Measurements from ENCODE around the gene LHX1. TPM values are rescaled to one million over a fixed set of nuclear protein-coding genes. Genes with fewer than 3 reads are reported as not detected.

LHX1 gene
- total RNA-seq, 1 donor: not detected

- no peak overlapping the region for H3K4me2 ChIP-seq (ENCODE audit: insufficient read depth, low read length)
- H3K79me2 ChIP-seq (ENCODE audit: insufficient read depth, low read length): no peaks in the 10 kb centered on the region
- no peak for TF ChIP-seq CTCF (IDR thresholded peaks at IDR 0.05; ENCODE audit: extremely low read depth, low read depth, low read length)
- H3K4me1 ChIP-seq (ENCODE audit: insufficient read depth, low read length): no peaks in the 10 kb centered on the region
- no peaks in the 10 kb centered on the region for H3K9me3 ChIP-seq (ENCODE audit: low read depth, low read length)
- no peak overlapping the region for H2AFZ ChIP-seq (ENCODE audit: low read length)
- H3K4me3 ChIP-seq (ENCODE audit: insufficient read depth, low read length): no peak overlapping the region
- peak; percentile 89 for DNase-seq (ENCODE audit: insufficient read length, low spot score, missing footprints)
- H3K36me3 ChIP-seq (ENCODE audit: insufficient read depth, low read length): no peaks in the 10 kb centered on the region
- H3K27me3 ChIP-seq (ENCODE audit: insufficient read depth, low read length): peaks cover 99% of the 10 kb centered on the region
- no peaks in the 10 kb centered on the region for H4K20me1 ChIP-seq (ENCODE audit: insufficient read depth, low read length)
- H3K27ac ChIP-seq (ENCODE audit: low read depth, low read length): no peak overlapping the region
Measured at GRCh38 chr17:36941265-36942010, 4.2 kb downstream of the LHX1 start.

- TF ChIP-seq CTCF (IDR thresholded peaks at IDR 0.05; ENCODE audit: extremely low read depth, low read depth, low read length): no peak
- Histone ChIP-seq H3K4me1 (ENCODE audit: insufficient read depth, low read length) (no peaks in the 10 kb centered on the region), H3K4me3 (ENCODE audit: insufficient read depth, low read length) (no peak overlapping the region), H3K27me3 (ENCODE audit: insufficient read depth, low read length) (peaks cover 99% of the 10 kb centered on the region), H3K36me3 (ENCODE audit: insufficient read depth, low read length) (no peaks in the 10 kb centered on the region), H3K27ac (ENCODE audit: low read depth, low read length) (no peak overlapping the region), H3K9me3 (ENCODE audit: low read depth, low read length) (no peaks in the 10 kb centered on the region), H4K20me1 (ENCODE audit: insufficient read depth, low read length) (no peaks in the 10 kb centered on the region), H3K4me2 (ENCODE audit: insufficient read depth, low read length) (no peak overlapping the region), H2AFZ (ENCODE audit: low read length) (no peak overlapping the region), H3K79me2 (ENCODE audit: insufficient read depth, low read length) (no peaks in the 10 kb centered on the region)
- DNase-seq (ENCODE audit: insufficient read length, low spot score, missing footprints): peak; percentile 59
Measured at GRCh38 chr17:36942019-36942599, 4.8 kb downstream of the LHX1 start.

- peak; percentile 84 for DNase-seq (ENCODE audit: insufficient read length, low spot score, missing footprints)
- no peak overlapping the region for H2AFZ ChIP-seq (ENCODE audit: low read length)
- H3K4me1 ChIP-seq (ENCODE audit: insufficient read depth, low read length): no peaks in the 10 kb centered on the region
- no peaks in the 10 kb centered on the region for H3K9me3 ChIP-seq (ENCODE audit: low read depth, low read length)
- no peak for TF ChIP-seq CTCF (IDR thresholded peaks at IDR 0.05; ENCODE audit: extremely low read depth, low read depth, low read length)
- no peak overlapping the region for H3K27ac ChIP-seq (ENCODE audit: low read depth, low read length)
- no peak overlapping the region for H3K4me2 ChIP-seq (ENCODE audit: insufficient read depth, low read length)
- H3K4me3 ChIP-seq (ENCODE audit: insufficient read depth, low read length): no peak overlapping the region
- H3K79me2 ChIP-seq (ENCODE audit: insufficient read depth, low read length): no peaks in the 10 kb centered on the region
- H3K36me3 ChIP-seq (ENCODE audit: insufficient read depth, low read length): no peaks in the 10 kb centered on the region
- no peaks in the 10 kb centered on the region for H4K20me1 ChIP-seq (ENCODE audit: insufficient read depth, low read length)
- H3K27me3 ChIP-seq (ENCODE audit: insufficient read depth, low read length): peaks cover 99% of the 10 kb centered on the region
Measured at GRCh38 chr17:36942631-36943125, 5.4 kb downstream of the LHX1 start.

All from osteoblast (primary cell).